GM18502 (cell line): ENCODE results near the gene CERT1.
A peak's percentile ranks its signal among the peaks of the same experiment; 100 is the strongest.
"Not testable (repeated sequence)": the region's sequence is repeated elsewhere in the genome, so short reads cannot be mapped to it uniquely, and the experiment has no call there.

Experiments used
- ATAC-seq: cut with Tn5 transposase; IDR thresholded peaks from one replicate; pipeline ENCODE4 v1.9.1; 2021; ENCODE audit warnings: mild to moderate bottlenecking; ENCODE audit not compliant: unreplicated experiment, poor library complexity

The CERT1 gene, protein sequence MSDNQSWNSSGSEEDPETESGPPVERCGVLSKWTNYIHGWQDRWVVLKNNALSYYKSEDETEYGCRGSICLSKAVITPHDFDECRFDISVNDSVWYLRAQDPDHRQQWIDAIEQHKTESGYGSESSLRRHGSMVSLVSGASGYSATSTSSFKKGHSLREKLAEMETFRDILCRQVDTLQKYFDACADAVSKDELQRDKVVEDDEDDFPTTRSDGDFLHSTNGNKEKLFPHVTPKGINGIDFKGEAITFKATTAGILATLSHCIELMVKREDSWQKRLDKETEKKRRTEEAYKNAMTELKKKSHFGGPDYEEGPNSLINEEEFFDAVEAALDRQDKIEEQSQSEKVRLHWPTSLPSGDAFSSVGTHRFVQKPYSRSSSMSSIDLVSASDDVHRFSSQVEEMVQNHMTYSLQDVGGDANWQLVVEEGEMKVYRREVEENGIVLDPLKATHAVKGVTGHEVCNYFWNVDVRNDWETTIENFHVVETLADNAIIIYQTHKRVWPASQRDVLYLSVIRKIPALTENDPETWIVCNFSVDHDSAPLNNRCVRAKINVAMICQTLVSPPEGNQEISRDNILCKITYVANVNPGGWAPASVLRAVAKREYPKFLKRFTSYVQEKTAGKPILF

GRCh38 chr5:75511435-75512382 lies at the start of gene CERT1, which contains the start of gene POLK:
Gene CERT1 (minus strand): TSS chr5:75511629. CDS start chr5:75511207, 422 bp downstream.
Gene POLK (plus strand): TSS chr5:75511891.
- peak; percentile 81 for ATAC-seq

GRCh38 chr5:75560655-75561054 lies 49.2 kb upstream of the CERT1 start:
- ATAC-seq, result not testable (repeated sequence)

DNA sequence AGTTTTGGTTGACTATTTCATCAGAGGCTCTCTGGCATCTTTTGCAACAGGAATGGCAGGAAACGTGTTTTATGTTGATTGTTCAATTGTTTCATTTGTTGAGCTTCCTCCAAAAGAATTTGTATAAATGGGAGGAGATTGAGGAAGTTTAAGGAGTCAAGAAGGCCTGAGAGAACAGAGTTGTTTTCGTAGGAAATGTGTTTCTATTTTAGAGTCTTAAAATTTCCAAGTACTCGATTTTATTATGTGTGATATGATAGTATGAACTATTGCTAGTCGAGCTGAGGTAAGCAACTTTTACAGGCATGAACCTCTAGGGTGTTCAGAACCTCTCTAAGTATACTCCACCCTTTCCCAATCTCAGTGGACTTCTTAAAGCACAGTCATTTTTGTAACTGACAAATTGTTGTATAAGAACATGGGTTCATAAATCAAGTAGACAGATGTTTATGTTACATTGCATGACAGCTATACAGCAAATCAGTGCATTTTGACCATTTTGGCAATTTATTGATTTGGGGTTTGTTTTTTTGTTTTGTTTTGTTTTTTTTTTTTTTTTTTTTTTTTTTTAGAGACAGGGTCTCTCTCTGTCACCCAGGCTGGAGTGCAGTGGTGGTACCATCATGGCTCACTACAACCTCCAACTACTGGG lies 47.7 kb upstream of the CERT1 start:
- ATAC-seq, result no peak

GRCh38 chr5:75558221-75558620 lies 46.8 kb upstream of the CERT1 start:
- no peak for ATAC-seq

DNA sequence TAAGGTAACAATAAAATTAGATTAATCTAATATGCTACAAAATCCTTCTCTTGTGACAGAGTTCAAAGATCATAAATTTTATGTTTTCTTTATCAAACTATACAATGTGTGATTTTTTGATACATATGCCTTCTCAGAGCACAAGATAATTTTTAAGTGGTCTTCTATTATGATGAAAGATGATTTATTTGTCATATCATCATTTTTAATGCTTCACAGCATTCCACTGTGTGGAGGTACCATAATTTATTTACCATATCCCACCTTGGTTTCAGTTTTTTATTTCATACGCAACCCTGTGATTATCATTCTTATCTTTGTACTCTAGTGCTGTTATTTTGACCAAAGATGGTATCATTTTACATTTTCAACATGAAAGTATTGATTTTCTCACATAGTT lies 41.9 kb upstream of the CERT1 start:
- no peak for ATAC-seq

DNA sequence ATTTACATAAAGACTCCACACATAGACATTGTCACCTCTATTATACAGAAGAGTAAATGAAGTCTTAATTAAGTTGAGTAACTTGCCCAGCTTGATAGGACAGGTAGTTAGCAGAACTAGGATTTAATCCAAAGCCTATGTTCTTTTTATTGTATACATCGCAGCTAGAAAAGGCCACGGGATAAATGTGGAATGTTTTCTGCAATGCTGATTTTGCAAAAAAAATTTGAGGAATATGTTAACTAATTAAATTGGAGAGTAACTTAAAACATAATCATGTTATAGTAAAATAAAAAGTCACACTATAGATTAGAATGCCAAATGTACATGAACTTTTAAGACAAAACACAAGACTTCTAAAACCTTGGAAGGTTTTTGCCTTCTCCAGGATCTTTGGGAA lies 41.3 kb upstream of the CERT1 start:
- no peak for ATAC-seq

- ATAC-seq, result no peak
These were observed 40.0 kb upstream of the CERT1 start for GRCh38 chr5:75551471-75551870.

DNA sequence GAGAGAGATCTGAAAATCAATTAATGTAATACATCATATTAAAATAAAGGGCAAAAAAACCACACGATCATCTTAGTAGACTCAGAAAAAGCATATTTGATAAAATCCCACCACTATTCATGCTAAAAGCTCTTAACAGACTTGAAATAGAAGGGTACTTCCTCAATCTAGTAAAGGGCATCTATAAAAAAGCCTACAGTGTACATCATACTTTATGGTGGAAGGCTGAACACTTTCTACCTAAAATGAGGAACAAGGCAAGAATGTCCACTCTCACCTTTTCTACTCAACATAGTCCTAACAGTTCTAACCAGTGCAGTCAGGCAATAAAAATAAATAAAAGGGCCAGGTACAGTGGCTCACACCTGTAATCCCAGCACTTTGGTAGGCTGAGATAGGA lies 39.2 kb upstream of the CERT1 start:
- ATAC-seq, result no peak

DNA sequence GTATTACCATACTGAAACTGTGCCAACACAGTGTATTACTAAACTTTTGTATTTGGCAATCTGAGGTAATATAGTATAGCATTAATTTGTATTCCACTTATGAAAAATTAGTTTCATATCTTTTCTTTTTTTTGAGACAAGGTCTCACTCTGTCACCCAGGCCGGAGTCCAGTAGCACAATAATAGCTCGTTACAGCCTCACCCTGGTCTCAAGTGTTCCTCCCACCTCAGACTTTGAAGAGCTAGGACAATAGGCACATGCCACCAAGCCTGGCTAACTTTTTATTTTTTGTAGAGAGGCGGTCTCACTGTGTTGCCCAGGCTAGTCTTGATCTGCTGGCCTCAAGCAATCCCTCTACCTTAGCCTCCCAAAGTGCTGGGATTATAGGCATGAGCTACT lies 36.4 kb upstream of the CERT1 start:
- ATAC-seq, result no peak

DNA sequence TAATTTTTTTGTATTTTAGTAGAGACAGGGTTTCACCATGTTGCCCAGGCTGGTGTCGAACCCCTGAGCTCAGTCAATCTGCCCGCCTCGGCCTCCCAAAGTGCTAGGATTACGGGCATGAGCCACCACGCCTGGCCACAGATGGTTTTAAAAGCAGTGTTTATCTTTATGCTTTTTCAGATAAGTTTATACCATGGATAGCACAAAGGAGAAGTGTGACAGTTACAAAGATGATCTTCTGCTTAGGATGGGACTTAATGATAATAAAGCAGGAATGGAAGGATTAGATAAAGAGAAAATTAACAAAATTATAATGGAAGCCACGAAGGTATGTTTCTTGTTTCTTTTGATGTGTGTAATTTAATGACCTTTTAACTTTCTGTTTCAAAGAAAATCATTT lies 35.4 kb upstream of the CERT1 start:
- ATAC-seq, result no peak

GRCh38 chr5:75545131-75545530 lies 33.7 kb upstream of the CERT1 start:
- no peak for ATAC-seq

- no peak for ATAC-seq
These were observed 26.8 kb upstream of the CERT1 start for GRCh38 chr5:75538211-75538610.

GRCh38 chr5:75536694-75537360 lies 25.4 kb upstream of the CERT1 start:
- no peak for ATAC-seq

GRCh38 chr5:75536147-75536546 lies 24.7 kb upstream of the CERT1 start:
- no peak for ATAC-seq

DNA sequence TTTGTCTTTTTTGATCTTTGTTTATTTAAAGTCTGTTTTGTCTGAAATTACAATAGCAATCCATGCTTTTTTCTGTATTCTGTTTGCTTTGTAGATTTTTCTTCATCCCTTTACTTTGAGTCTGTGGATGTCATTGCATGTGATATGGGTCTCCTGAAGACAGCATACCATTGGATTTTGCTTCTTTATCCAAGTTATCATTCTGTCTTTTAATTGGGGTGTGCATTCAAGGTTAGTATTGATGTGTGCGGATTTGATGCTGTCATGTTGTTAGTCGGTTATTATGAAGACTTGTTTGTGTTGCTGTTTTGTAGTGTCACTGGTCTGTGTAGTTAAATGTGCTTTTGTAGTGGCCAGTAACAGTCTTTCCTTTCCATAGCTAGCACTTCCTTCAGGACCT lies 23.3 kb upstream of the CERT1 start:
- no peak for ATAC-seq

DNA sequence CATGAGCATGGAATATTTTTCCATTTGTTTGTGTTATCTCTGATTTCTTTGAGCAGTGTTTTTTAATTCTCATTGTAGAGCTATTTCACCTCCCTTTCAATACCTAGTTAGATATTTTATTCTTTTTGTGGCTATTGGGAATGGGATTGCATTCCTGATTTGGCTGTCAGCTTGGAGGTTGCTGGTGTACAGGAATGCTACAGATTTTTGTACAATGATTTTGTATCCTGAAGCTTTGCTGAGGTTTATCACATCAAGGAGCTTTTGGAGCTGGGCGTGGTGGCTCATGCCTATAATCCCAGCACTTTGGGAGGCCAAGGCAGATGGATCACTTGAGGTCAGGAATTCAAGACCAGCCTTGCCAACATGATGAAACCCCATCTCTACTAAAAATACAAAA lies 22.3 kb upstream of the CERT1 start:
- ATAC-seq, result not testable (repeated sequence)

DNA sequence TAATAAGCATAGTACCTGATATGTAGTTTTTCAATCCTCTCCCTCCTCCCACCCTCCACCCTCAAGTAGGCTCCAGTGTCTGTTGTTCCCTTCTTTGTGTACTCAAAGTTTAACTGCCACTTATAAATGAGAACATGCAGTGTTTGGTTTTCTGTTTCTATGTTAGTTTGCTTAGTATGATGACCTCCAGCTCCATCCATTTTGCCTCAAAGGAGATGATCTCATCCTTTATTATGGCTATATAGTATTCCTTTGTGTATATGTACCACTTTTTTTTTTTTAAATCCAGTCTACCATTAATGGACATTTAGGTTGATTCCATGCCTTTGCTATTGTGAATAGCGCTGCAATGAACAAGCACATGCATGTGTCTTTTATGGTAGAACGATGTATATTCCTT lies 20.8 kb upstream of the CERT1 start:
- ATAC-seq, result no peak

DNA sequence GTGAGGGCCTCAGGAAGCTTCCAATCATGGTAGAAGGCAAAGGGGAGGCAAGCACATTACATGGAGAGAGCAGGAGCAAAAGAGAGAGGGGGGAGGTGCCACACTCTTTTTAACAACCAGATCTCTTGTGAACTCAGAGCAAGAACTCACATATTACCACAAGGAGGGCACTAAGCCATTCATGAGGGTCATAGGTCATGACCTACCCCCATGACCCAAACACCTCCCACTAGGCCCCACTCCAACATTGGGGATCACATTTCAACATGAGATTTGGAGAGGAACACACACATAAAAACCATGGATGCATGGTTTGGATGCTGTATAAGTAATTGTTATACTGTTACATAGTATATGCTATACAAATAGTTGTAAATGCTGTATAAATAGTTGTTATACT lies 17.8 kb upstream of the CERT1 start:
- ATAC-seq, result no peak

GRCh38 chr5:75526070-75526469 lies 14.6 kb upstream of the CERT1 start:
- ATAC-seq, result no peak

GRCh38 chr5:75525344-75525743 lies 13.9 kb upstream of the CERT1 start:
- ATAC-seq, result no peak
